Activated naive CD4-positive, alpha-beta T cell treated with anti-CD3 and anti-CD28 coated beads for 36 hours (primary cell): ENCODE measurements around the gene GATAD2B. TPM values are rescaled to one million over a fixed set of nuclear protein-coding genes. Genes with fewer than 3 reads are reported as not detected.

Experiments used
- CTCF ChIA-PET: fragments of 350-600 bp; sonication (Branson Sonifier 250); formaldehyde crosslinking; loops from one replicate; lab custom pipeline; 2021; ENCODE audit warnings: antibody characterized with exemption; lab: Charles Lee
- DNase-seq: peaks from one replicate; pipeline ENCODE4 v3.0.0-alpha.2; 2020
- H3K27ac Mint-ChIP-seq: one replicate; pipeline ENCODE4 v1.8.0; 2021; ENCODE audit warnings: mild to moderate bottlenecking, mixed read lengths
- H3K27me3 Mint-ChIP-seq: one replicate; pipeline ENCODE4 v1.8.0; 2021; ENCODE audit warnings: low read depth, mixed read lengths
- H3K36me3 Mint-ChIP-seq: one replicate; pipeline ENCODE4 v1.8.0; 2021; ENCODE audit warnings: low read depth, mixed read lengths
- H3K4me1 Mint-ChIP-seq: one replicate; pipeline ENCODE4 v1.8.0; 2021; ENCODE audit warnings: low read depth, mixed read lengths
- H3K4me3 Mint-ChIP-seq: one replicate; pipeline ENCODE4 v1.8.0; 2021; ENCODE audit warnings: mild to moderate bottlenecking, moderate library complexity, mixed read lengths
- H3K9me3 Mint-ChIP-seq: one replicate; pipeline ENCODE4 v1.8.0; 2021; ENCODE audit warnings: mixed read lengths
- intact Hi-C: fragments of 100-400 bp; cut with micrococcal nuclease; formaldehyde crosslinking; loops from one replicate; pipeline ENCODE4 v1.15.1; 2023
- total RNA-seq, 2 experiments: library from RNA; stranded (reverse); gene quantifications; one replicate each; pipeline ENCODE4 v1.2.3, GENCODE V29; 2021

Gene GATAD2B
- total RNA-seq, 2 experiments from 2014 or later = 69.0 to 70.2 TPM

- Mint-ChIP-seq H3K27me3 (no peaks in the 10 kb centered on the region), H3K27ac (peak overlapping the region; percentile 48), H3K9me3 (no peaks in the 10 kb centered on the region), H3K4me1 (peaks cover 45% of the 10 kb centered on the region), H3K36me3 (peaks cover 9% of the 10 kb centered on the region), H3K4me3 (peak overlapping the region; percentile 82)
- CTCF ChIA-PET = interaction anchor here (0.9 kb wide), 1 partner anchor 9 kb away, joined by 3 read pairs; no protein-coding TSS in a partner anchor
- no peak for DNase-seq
- intact Hi-C loops = loop anchor here (5.0 to 10.0 kb wide), 3 partner anchors 289 to 1043 kb away; partner anchors contain the start of genes ILF2, S100A6 and ZBTB7B
Observed at GRCh38 chr1:153961421-153961820, 38.6 kb upstream of the GATAD2B start.

DNA sequence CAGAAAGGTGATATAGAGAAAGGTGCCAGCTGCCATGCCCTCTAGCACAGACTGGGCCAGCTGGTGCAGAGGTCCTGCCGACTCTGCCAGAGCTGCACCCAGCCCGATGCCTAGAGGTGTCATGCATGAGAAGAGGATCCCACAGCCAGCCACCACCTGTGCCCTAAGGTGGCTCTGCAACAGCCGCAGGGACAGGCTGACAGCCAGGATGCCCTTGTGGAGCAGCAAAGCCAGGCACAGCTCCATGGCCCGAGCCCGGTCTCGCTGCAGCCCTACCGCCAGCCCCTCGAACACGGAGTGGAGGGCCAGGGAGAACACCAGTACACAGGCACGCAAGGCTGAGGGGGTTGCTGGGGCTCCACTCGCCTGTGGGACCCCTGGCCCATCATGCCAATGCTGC is 37.4 kb upstream of the GATAD2B start:
- CTCF ChIA-PET = interaction anchor here (0.6 kb wide), 2 partner anchors 15 to 33 kb away, joined by 3 to 4 read pairs; no protein-coding TSS in a partner anchor
- Mint-ChIP-seq H3K4me3 (no peak overlapping the region), H3K36me3 (peaks cover 6% of the 10 kb centered on the region), H3K27me3 (no peaks in the 10 kb centered on the region), H3K9me3 (no peaks in the 10 kb centered on the region), H3K4me1 (peaks cover 46% of the 10 kb centered on the region), H3K27ac (no peak overlapping the region)
- intact Hi-C loops = loop anchor here (5.0 to 10.0 kb wide), 3 partner anchors 288 to 1045 kb away; partner anchors contain the start of genes ILF2, S100A6 and ZBTB7B
- DNase-seq = no peak

DNA sequence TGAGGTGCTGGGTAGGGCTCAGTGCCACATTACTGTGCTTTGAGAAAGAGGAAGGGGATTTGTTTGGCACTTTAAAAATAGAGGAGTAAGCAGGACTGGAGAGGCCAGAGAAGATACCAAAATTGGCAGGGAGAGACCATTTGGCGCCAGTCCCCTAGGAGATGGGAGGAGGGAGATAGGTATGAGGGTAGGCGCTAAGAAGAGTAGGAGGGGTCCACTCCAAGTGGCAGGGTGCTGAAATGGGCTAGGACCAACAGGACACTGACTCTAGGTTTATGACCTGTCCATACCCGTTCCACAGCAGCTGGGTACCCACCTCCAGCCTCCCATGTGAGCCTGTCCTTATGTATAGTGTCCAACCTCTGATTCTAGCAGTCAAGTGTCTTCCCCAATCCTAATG is 36.7 kb upstream of the GATAD2B start:
- CTCF ChIA-PET = interaction anchor here (0.6 to 1.3 kb wide), 3 partner anchors 13 to 33 kb away, joined by 3 to 7 read pairs (median 4); partner anchors contain the start of gene DENND4B
- no peak overlapping the region for H3K4me3 Mint-ChIP-seq
- DNase-seq = no peak
- peak overlapping the region; percentile 34 for H3K27ac Mint-ChIP-seq
- intact Hi-C loops = loop anchor here (5.0 kb wide), 2 partner anchors 232 to 313 kb away; partner anchors contain the start of genes HAX1 and INTS3
- H3K4me1 Mint-ChIP-seq = peaks cover 50% of the 10 kb centered on the region
- H3K36me3 Mint-ChIP-seq = peaks cover 7% of the 10 kb centered on the region
- no peaks in the 10 kb centered on the region for H3K27me3 Mint-ChIP-seq
- H3K9me3 Mint-ChIP-seq = no peaks in the 10 kb centered on the region

DNA sequence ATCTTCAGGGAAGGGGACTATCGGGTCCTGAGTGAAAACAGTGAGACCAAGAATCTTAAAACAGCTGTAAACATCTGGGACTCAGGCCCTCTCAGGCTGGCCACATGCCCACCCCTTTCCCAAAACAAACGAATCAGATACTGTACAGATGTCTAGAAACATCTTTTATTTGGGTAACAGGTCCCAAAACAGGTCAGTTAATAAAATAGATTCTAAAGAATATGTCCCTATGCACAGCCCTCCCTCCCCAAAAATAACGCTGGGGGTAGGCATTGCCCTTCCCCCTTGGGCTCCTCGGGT is 36.1 kb upstream of the GATAD2B start:
- H3K4me3 Mint-ChIP-seq = peak overlapping the region; percentile 86
- H3K27me3 Mint-ChIP-seq = no peaks in the 10 kb centered on the region
- intact Hi-C loops = loop anchor here (1.0 to 5.0 kb wide), 9 partner anchors 8 to 313 kb away; partner anchors contain the start of genes CREB3L4, HAX1, INTS3 and JTB
- no peaks in the 10 kb centered on the region for H3K9me3 Mint-ChIP-seq
- H3K4me1 Mint-ChIP-seq = peaks cover 52% of the 10 kb centered on the region
- no peak for DNase-seq
- CTCF ChIA-PET = interaction anchor here (1.3 kb wide), 2 partner anchors 12 to 30 kb away, joined by 4 to 7 read pairs; partner anchors contain the start of gene DENND4B
- peak overlapping the region; percentile 92 for H3K27ac Mint-ChIP-seq
- peaks cover 11% of the 10 kb centered on the region for H3K36me3 Mint-ChIP-seq

DNA sequence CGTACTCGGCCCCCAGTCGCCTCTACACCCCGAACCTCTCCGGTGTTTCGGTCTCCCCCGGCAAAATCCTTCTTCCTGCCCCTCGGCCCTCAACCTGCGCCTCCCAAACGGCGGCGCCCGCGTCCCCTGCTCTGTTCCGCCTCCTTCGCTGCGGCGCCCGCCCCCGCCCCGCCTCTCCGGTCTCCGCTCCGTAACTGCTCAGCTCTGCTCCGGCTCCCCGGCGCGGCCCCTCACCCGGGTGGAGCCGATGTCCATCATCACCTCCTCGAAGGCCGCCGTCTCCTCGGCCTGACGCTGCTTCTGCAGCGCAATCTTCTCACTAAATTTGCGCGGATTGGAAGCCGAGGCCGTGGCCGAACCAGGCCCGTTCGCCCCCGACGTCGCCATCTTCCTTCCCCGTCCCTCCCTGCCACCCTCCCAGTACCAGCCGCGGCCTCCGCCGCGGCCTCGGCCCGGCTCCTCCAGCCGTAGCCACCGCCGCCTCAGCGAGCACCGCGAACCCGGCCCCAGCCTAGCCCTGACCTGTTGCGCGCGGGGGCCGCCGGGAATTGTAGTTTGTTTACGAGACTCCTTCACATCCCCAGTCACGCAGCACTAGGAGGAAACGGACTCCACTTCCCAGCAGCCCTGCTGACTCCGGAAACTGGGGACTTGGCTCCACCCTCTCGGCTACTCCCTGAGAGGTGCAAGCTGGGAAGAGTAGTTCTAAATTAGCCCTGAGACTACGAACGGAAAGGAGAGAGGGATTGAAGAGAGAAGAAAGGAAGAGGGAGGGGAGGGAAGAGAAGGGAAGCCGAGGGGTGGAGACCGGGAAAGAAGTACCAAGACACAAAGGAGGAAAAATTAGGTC is 35.6 kb upstream of the GATAD2B start, which contains the start of gene CRTC2:
Gene CRTC2, minus strand, starts transcription at position 502 of the 850 bp plus-strand sequence. Its CDS starts 115 bp downstream, at position 387.
- Mint-ChIP-seq H3K4me3 (peak within 1 kb of the TSS; percentile 86), H3K9me3 (no peaks in the 10 kb centered on the region), H3K36me3 (peaks cover 13% of the 10 kb centered on the region), H3K4me1 (peaks cover 53% of the 10 kb centered on the region), H3K27ac (peak within 1 kb of the TSS; percentile 92), H3K27me3 (no peaks in the 10 kb centered on the region)
- CTCF ChIA-PET = interaction anchor here (1.3 kb wide), 3 partner anchors 12 to 31 kb away, joined by 4 to 7 read pairs (median 5); partner anchors contain the start of genes DENND4B and RAB13
- peak; percentile 99 for DNase-seq
- intact Hi-C loops = loop anchor here (1.0 to 5.0 kb wide), 9 partner anchors 9 to 314 kb away; partner anchors contain the start of genes CREB3L4, HAX1, INTS3 and JTB

GRCh38 chr1:153957744-153958110 is 35.0 kb upstream of the GATAD2B start:
- Mint-ChIP-seq H3K9me3 (no peaks in the 10 kb centered on the region), H3K36me3 (peaks cover 16% of the 10 kb centered on the region), H3K27me3 (no peaks in the 10 kb centered on the region), H3K27ac (peak overlapping the region; percentile 92), H3K4me3 (peak overlapping the region; percentile 86), H3K4me1 (peaks cover 52% of the 10 kb centered on the region)
- peak; percentile 64 for DNase-seq
- CTCF ChIA-PET = interaction anchor here (0.6 to 2.0 kb wide), 3 partner anchors 13 to 307 kb away, joined by 4 to 7 read pairs (median 5); partner anchors contain the start of gene RAB13
- intact Hi-C loops = loop anchor here (1.0 to 5.0 kb wide), 10 partner anchors 10 to 315 kb away; partner anchors contain the start of genes CREB3L4, HAX1, INTS3 and JTB

DNA sequence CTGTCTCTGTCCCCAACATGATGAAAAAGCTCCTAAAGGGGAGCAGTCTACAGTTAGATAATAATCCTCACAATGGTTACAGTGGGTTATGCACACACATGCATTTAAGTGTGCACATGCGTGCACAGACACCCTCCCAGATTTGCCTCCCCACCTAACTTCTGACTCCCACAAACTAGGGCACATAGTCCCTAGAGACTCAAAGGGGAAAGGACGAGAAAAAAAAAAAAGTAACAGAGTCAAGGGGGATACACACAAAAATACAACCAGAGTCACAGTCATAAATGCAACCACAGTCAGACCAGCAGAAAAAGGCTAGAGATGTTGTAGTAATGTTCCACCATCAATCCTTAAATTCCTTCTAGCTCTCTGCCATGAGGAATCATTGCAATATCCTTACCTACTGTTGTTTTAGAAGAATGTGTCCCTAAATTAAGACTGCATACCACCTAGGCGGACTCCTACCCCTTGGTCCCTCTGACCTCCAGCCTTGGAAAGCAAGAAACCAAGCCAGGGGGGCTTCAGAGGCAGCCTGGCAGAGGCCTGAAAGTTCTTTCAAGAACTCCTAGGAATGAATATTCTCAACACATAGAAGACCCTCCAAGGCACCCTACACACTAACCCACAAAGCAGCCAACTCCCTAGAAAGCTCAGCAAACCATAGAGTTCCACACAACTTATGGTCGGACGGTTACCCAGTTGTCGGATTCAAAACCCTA is 34.4 kb upstream of the GATAD2B start:
- no peak for DNase-seq
- Mint-ChIP-seq H3K36me3 (peaks cover 12% of the 10 kb centered on the region), H3K27me3 (no peaks in the 10 kb centered on the region), H3K27ac (peak overlapping the region; percentile 92), H3K9me3 (no peaks in the 10 kb centered on the region), H3K4me1 (peaks cover 48% of the 10 kb centered on the region), H3K4me3 (peak overlapping the region; percentile 86)
- intact Hi-C loops = loop anchor here (1.0 to 5.0 kb wide), 3 partner anchors 230 to 315 kb away; partner anchors contain the start of genes HAX1, INTS3 and UBAP2L
- CTCF ChIA-PET = interaction anchor here (0.6 to 2.0 kb wide), 6 partner anchors 10 to 307 kb away, joined by 4 to 10 read pairs (median 6); partner anchors contain the start of genes CREB3L4, DENND4B, JTB and RAB13

- peaks cover 37% of the 10 kb centered on the region for H3K4me1 Mint-ChIP-seq
- no peak for DNase-seq
- H3K9me3 Mint-ChIP-seq = no peaks in the 10 kb centered on the region
- no peak overlapping the region for H3K4me3 Mint-ChIP-seq
- H3K36me3 Mint-ChIP-seq = peaks cover 26% of the 10 kb centered on the region
- H3K27ac Mint-ChIP-seq = peak overlapping the region; percentile 27
- intact Hi-C loops = loop anchor here (5.0 kb wide), 2 partner anchors 228 to 317 kb away; partner anchors contain the start of genes HAX1 and INTS3
- CTCF ChIA-PET = interaction anchor here (0.7 to 1.1 kb wide), 2 partner anchors 23 to 30 kb away, joined by 3 to 4 read pairs; partner anchors contain the start of gene JTB
- no peaks in the 10 kb centered on the region for H3K27me3 Mint-ChIP-seq
Observed at GRCh38 chr1:153954826-153955225, 32.1 kb upstream of the GATAD2B start.

DNA sequence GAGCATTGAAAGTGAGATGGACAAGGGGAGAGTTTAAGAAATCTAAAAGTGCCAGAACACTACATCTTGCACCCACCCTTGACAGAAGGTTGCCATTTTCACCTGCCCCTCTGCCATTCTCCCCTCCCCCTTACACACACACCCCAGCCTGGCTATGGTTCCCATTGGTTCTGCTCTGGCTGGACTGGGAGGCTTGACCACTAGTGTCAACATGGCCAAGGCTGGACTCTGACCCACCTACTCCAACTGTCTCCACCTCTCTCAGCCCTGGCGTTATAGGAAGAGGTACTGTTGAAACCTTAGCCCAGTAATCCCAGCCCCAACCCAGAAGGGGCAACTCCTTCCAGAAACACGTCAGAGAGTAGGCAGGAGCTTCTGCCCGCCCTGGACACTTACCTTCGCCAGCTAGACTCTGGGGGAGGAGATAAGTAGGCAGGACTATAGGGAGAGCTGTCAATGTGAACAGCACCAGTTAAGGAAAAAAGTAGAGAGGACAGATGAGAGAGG is 31.1 kb upstream of the GATAD2B start:
- Mint-ChIP-seq H3K9me3 (no peaks in the 10 kb centered on the region), H3K27ac (peak overlapping the region; percentile 27), H3K27me3 (no peaks in the 10 kb centered on the region), H3K4me3 (no peak overlapping the region), H3K36me3 (peaks cover 28% of the 10 kb centered on the region), H3K4me1 (peaks cover 36% of the 10 kb centered on the region)
- CTCF ChIA-PET = no interaction called here
- intact Hi-C loops = no loop called here
- DNase-seq = no peak

- intact Hi-C loops = no loop called here
- H3K27ac Mint-ChIP-seq = no peak overlapping the region
- CTCF ChIA-PET = no interaction called here
- no peak overlapping the region for H3K4me3 Mint-ChIP-seq
- no peaks in the 10 kb centered on the region for H3K9me3 Mint-ChIP-seq
- peaks cover 30% of the 10 kb centered on the region for H3K4me1 Mint-ChIP-seq
- DNase-seq = no peak
- H3K27me3 Mint-ChIP-seq = no peaks in the 10 kb centered on the region
- H3K36me3 Mint-ChIP-seq = peaks cover 31% of the 10 kb centered on the region
Observed at GRCh38 chr1:153951801-153952200, 29.0 kb upstream of the GATAD2B start.

GRCh38 chr1:153951183-153951582 is 28.4 kb upstream of the GATAD2B start:
- intact Hi-C loops = no loop called here
- Mint-ChIP-seq H3K4me1 (peaks cover 25% of the 10 kb centered on the region), H3K4me3 (no peak overlapping the region), H3K9me3 (no peaks in the 10 kb centered on the region), H3K27me3 (no peaks in the 10 kb centered on the region), H3K27ac (peak overlapping the region; percentile 56), H3K36me3 (peaks cover 31% of the 10 kb centered on the region)
- CTCF ChIA-PET = no interaction called here
- no peak for DNase-seq
